ENCODE data around the gene CPLANE2.
"Not testable (repeated sequence)": the region's sequence is repeated elsewhere in the genome, so short reads cannot be mapped to it uniquely, and the experiment has no call there.

CPLANE2 gene

DNA sequence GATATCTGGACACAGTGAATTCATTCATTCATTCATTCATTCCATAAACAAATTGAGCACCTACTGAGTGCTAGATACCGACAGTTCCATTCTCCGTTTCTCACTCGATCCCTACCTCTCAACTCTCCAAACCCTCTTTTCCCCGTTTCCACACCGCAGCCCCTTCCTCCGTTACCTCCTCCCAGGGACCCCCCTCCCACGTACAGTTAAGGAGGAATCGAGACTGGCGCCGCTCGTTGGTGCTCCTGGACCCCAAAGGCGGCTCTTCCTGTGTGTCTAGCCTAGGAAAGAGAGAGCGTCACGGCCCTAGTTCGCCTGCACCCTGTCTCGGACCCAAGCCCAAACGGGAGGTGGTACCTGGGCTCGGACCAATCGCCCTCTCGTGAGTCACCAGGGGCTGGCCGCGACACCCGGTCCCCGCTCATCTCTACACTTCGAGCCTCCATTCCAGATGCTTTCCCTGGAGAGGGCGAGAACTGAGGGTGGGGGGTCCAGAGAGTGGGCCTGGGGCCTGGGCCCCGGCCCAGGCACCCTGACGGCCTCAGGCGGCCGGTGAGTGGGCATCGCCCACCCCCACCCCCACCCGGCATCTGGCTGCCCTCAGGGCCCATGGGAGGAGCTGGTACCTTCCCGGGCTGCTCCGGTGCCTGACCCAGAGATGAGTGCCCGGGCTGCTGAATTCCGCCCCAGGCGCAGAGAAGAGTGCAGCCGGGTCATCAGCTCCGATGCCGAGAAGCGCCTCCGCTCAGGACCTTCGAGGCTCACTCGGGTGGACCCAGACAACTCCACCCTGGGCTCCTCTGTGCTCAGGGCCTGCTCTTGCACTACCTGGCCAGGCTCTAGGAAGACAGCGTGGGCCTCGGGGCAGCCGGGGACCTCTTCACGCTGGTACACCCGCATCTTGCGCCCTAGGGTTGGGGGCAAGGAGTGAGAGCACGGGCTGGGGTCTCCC is 29.4 kb downstream of the CPLANE2 start:
- DNase-seq = no peak

DNA sequence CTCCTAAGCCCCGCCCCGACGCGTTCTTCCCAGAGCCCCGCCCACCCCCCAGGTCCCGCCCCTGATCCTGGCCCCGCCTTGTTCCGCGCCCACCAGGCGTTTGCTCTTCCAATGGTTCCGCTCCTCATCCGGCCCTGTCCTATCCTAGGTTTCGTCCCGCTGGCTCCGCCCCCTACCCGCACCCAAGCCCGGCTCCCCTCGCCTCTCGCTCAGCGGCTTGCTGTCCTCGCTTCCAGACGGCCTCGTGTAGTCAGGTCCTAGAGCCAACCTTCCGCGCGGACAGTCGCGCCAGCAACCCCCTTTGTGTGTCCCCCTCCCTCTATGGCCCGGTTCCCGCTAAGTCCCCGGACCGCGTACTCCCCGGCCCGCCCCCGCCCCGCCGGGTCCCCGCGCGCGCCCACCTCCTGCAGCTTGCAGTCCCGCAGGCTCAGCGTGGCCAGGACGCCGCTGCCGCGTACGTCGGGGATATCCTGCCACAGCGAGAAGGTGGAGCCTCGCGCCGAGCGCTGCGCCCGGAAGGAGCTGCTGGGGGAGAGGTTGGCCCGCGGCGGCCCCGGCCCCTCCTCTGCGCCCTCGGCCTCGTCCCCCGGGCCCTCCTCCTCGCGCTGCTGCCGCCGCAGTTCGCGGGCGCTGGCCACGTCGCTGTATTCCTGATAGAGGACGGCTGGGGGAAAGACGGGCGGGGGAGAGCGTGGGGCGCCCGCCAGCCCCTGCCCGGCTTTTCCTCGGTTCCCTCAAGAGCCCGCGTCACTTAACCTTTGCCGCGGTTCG is 30.3 kb downstream of the CPLANE2 start:
- peak; percentile 95 for DNase-seq

DNA sequence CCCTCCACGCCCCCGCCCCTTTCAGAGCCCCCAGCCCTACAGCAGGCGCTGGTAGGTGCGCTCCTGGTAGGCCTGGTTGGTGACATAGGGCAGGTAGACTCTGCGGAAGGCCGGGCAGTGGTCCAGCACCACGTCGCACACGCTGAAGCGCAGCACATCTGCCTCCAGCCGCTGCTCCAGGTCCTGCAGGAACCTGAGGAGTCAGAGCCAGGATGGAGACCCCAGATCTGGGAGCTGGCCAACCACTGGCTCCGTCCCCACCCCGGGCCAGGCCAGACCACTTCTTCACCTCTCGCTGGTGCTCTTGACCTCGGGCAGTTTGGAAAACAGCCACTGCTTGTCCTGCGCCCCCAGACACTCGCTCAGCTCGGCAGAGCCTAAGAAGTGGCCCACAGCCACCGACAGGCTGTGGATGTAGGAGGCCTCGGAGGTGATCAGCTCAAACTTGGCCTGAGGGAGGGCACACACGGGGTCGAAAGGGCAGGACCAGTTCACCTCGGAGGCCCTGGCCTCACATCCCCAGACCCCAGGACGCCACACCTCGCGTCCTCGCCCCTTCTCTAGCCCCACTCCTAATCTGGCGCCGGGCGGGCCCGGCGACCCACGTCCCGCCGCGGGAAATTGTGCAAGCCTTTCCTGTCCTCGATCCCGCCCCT is 31.0 kb downstream of the CPLANE2 start:
- DNase-seq = no peak

DNA sequence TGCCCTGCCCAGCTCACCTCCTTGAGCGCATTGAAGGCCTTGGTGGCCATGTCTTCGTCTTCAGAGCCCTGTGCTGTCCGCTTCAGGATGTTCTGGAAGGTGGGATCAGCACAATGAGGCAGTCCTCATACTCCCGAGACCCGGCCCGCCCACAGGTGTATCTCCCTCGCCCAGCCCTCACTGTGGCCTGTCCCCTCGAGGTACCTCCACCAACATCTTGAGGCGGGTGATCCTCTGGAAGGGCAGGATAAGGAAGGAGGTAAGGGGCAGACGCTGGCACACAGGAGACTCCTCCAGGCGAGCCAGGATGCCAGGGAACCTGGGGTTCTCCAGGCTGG is 31.7 kb downstream of the CPLANE2 start:
- DNase-seq = no peak

DNA sequence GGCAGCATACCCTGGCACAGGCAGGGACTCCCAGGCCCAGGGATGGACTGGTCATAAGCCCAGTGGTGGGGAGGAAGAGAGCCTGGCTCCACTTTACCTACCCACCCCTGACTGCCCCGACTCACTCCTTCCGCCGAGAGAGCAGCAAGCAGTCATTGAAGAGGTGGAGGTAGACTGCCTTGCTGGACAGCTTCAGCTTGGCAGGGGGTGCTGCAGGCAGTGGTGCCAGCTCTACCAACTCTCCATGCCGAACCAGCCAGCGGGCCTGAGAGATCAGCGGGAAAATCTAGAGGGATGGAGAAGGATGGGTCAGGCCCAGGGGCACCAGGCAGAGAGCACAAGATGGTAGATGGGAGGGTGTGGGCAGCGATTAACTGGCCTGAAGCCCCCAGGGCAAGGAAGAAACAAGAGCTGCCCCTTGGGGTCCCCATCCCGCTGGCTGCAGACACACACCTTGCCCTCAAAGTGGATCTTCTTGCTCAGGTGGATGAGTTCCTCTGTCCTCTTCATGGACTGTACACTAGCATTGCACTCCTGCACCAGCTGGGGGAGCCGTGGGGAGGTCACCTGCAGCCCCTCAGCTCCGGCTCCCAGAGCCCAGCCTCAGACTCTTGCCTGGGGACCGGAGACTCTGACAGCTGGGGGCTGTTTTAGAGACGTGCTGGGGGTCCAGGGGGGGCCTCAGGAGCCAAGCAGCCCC is 32.2 kb downstream of the CPLANE2 start:
- DNase-seq = peak; percentile 37

DNA sequence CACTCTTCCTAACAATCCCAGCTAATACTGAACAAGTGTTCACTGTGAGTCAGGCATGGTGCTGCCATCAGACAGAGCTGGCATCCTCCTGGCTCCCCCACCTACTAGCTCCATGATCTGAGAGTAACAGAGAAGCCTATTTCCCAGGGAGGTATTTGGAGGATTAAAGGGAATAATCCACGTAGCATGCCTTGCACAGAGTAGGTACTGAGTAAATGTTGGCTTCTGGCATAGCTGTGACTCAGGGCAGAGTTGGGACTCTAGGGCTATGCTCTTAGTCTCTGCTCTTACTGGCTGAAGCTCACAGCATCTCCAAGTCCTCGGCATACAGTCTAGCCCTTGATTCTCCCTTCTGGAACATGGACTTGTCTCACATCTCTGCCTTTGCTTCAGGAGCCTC is 32.8 kb downstream of the CPLANE2 start:
- no peak for DNase-seq

DNA sequence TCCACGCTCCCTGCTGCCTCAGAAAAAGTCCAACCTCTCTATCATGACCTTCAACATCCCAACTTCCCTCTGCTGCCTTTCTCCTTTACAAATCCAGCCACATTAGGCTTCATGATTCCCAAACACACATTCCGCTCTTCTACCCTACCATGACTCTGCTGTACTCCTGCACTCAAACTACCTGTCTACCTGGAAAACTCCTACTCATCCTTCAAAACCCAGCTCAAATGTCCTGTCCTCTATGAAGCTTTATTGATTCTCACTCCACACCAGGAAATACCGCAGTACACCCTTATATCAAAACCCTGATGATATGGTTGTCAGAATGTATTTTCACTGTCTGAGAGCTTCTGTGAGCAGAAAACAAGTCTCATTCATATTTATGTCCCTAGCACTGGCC is 33.4 kb downstream of the CPLANE2 start:
- no peak for DNase-seq

DNA sequence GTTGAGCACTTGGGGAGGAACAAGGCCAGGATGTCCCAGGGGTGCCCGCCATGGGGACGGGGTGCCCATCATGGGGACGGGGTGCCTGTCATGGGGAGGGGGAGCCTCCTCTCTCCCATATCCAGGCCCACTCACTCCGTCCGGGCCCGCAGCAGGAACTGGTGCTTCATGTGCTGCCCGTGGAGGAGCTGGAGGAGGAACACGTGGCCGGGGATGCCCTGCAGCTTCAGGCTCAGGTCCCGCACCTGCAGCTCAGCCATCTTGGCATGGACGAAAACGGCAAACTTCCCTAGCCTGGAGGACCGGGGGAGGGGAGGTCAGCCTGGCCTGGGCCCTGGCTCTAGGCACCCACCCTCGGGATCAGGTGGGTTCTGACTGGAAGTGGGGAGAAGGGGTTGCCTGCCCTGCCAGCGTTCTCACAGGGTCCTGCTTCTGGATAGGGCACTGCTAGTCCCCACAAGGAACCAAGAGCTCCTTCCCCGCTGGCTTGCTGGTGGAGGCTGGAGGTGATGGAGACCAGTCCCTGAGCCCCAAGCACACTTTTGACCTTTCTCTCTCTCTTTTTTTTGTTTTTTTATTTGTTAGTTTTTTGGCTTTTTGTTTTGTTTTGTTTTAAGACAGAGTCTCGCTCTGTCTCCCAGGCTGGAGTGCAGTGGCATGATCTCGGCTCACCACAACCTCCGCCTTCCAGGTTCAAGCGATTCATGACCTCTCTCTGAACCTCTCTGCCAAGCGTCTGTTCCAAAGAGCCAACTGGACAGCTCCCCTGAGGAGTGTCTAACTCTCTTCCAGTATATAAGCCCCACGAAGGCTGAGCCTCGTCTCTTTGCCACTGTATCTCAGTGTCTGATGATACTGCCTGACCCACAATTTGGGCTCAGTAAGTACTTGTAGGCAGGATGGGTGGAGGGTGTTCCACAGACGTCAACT is 34.4 kb downstream of the CPLANE2 start:
- no peak for DNase-seq

DNA sequence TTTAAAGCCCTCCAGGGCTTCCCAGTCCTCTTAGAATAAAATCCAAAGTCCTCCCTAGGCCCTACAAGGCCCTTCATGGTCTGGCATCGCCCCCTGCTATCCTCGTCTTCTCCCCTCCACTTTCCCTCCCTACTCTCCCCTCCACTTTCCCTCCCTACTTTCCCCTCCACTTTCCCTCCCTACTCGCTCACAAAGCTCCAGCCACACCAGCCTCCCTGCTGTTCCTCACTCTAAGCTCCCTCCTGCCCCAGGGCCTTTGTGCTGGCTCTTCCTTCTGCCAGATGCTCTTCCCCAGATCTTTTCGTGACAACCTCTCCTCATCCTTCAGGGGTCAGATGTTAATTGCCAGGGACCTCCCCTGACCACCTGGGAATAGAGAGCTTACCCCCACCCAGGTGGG is 37.3 kb downstream of the CPLANE2 start:
- DNase-seq = no peak

DNA sequence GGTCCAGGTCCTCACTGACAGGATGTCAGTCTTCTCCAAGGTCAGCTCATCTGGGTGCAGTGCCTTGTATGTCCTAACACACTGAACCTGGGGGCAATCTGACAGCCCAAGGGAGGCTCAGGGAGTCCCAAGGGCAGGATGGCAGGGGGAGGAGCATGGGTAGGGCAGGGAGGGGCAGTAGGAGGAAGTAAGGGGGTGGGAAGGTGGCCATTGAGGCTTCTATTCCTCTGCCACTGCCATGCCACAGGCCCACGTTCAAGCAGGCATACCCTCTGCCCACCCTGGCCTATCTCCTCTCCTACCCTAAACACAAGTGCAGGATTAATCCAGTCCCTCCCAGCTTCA is 37.9 kb downstream of the CPLANE2 start:
- no peak for DNase-seq

DNA sequence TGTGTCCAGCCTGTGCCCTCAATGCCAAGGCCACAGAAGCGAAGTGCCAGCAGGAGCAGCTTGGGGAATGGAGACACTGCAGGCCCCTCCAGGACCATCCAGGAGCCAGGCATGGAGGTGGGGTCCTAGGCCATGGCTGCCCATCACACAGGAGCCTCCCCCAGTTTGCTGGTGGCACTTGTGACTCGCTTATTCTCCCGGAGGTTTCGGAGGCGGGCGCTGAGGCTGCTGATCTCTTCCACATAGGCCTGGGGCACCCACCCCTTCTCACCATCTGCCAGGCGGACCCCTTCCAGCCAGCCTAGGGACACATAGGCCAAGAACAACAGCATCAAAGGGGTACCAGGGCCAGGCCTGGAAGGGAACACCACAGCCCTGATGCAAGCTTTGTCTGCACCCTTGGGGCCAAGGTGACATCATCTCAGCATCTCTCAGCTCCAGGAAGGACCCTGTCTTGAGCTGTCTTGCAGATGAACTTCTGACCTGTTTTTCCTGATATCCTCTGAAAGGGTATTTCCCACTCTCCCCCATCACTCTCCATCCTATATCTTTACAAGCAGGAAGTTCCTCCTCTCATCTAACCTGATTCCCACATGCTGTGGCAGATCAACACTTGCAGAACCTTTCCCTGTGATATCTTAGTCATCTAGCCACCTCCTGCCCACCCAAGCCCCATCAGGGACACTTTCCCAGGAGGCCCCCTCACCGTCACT is 38.4 kb downstream of the CPLANE2 start:
- no peak for DNase-seq

DNA sequence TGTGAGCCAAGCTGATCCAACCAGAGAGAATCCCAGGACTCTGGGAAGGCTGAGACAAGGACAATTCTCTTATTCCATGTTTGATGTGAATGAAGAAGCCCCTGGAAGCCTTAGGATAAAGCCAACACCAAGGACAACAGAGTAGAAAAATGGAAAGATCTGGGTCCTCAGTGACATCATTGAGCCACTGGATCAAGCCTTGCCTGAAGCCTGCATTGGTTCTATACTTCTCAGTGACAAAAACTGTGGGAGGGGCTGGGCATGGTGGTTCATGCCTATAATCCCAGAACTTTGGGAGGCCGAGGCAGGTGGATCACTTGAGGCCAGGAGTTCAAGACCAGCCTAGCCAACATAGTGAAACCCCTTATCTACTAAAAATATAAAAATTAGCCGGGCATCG is 40.1 kb downstream of the CPLANE2 start:
- no peak for DNase-seq

DNA sequence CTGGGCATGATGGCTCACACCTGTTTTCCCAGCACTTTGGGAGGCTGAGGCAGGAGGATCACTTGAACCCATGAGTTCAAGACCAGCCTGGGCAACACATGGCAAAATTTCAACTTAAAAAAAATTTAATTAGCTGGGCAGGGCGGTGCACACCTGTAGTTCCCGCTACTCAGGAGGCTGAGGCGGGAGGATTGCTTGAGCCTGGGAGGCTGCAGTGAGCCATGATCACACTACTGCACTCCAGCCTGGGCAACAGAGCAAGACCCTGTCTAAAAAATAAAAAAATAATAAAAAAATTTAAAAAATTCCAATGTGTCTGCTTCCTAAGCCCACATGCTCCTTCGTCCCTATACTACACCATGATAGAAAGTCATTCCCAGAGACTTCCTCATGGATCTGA is 40.8 kb downstream of the CPLANE2 start:
- not testable (repeated sequence) for DNase-seq

DNA sequence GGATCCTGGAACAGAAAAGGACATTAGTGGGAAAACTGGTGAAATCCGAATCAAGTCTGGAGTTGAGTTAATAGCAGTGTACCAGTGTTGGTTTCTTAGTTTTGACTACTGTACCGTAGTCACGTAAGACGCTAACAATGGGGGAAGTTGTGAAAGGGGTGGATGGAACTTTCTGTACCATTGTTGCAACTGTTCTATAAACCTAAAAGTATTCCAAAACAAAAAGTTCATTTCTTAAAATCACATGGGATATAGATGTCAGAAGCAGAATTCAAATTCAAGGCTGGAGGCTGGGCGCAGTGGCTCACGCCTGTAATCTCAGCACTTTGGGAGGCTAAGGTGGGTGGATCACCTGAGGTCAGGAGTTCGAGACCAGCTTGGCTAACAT is 41.5 kb downstream of the CPLANE2 start:
- no peak for DNase-seq

DNA sequence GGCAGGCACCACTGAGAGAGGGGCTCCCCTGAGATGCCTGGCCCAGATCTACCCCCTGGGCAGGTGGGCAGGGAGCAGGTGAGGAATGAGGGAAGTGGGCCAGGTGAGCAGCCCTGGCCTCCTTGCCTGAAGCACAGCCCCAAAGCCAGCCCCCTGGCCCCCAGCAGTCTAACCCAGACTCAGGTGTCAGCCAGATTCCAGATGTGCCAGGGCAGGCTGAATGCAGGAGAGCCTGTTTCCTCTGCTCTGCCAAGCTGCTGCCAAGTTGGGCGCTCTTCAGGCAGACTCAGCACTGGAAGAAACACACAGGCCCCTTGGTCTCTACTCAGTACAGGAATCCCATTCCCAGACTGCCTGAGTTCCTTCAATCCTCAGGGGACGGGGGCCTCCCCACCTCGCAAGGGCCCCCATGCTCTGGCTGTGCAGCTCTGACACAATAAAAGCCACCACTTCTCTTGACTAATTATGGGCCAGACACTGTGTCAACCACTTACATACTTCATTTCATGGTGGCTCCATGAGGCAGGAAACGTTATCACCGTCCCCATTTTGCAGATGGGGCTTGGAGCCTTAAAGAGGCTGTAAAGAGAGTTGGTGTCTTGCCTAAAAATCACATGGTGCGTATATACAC is 45.0 kb downstream of the CPLANE2 start:
- DNase-seq = no peak

DNA sequence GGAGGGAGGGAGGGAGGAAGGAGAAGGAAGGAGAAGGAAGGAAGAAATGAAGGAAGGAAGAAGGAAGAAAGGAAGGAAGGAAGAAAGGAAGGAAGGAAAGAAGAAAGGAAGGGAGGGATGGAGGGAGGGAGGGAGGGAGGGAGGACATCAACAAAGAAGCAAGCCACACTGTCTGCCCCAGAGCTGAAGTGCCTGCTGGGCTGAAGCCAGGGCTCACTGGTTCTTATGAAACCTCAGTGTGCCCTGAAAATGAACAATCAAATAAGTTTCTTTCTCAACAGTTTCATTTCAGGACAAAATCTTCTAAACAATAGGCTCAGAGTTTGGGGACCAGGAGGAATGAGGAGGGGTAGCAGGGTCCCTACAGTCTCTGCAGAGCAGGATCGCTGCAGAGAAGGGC is 45.7 kb downstream of the CPLANE2 start:
- DNase-seq = no peak

DNA sequence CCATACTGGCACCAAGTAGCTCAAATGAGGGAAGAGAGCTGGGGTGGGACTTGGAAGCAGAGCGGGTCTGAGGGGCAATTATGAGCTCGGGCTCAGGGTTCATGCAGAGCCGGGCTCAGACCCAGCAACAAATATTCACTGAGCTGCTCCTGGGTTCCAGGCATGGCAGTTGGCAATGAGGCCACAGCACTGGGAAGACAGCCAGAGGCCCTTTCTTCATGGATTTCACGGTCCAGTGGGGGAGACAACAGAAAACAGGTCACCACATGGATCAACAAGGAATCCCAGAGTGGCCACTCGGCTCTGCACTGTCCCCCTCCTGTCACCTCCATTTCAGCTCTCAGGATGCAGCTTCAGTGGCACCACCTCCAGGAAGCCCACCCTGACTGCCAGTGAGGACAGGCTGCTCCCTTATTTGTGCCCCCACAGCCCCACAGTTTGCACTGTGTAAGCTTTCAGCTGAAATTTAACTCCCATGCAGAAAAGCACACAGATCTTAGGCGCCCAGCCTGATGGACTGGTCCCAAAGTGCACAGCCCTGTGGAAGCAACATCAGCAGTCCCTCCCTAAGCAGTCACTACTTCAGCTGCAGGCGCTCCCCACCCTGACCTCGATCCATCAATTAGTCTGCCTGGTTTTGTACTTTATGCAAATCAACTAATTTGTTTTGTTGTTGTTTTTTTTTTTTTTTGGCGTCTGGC is 46.9 kb downstream of the CPLANE2 start:
- no peak for DNase-seq

DNA sequence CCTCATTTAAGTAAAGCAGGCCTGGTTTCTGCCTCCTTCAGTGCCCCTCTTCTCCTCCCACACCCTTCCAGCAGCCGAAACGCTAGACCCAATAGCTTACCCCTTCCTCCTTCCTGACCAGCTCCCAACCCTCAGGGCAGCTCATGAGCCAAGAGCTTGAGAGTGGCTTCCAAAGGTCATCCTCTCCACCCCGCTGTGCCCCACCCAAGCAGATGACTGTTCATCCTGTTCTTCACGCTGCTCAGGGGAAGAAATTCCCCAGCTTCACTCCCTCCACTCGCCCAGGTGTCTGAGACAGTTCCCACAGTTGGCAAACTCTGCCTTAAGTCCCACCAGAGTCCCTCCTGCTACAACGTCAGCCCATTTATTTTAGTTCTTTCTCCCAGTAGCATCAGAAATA is 48.0 kb downstream of the CPLANE2 start:
- DNase-seq = no peak

DNA sequence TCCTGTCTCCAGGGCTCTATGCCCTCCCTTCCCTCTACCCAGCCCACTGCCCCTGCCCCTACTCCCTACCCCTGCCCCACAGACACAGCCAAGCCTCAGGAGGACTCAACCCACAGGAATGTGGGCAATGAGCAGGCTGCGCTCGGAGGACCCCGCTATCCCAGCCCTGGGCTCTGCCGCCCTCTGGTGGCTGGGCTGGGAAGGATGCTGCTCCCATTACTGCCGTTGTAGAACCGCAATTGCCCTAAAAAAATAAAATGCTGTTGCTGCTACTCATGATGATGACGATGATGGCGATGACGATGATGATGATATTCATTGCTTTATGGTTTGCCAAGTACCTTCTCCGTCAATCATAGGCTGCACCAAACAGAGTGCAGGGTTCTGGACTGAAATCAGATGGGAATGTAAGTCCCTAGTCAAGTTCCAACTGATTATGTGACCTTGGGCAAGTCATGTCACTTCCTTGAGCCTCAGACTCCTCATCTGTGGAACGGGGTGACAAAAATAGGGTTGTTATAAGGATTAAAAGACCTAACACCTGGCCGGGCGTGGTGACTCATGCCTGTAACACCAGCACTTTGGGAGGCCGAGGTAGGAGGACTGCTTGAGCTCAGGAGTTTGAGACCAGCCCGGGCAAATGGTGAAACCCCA is 49.1 kb downstream of the CPLANE2 start:
- peak; percentile 81 for DNase-seq

All from CD4-positive, alpha-beta T cell treated with Interleukin-10 for 1 hour (primary cell).